Astrocyte of the cerebellum (primary cell): ENCODE data around the gene GRK2.

Experiments
- DNase-seq: peaks from one replicate; pipeline ENCODE4 v3.0.0-alpha.2; 2011; ENCODE audit warnings: low read depth
- H3K4me3 ChIP-seq: 2 replicates; pipeline ENCODE4 v1.5.1; 2011; ENCODE audit warnings: mild to moderate bottlenecking, low read depth, low read length, moderate library complexity
- in situ Hi-C: cut with HindIII; loops from 2 replicates; pipeline ENCODE4 v1.10.0; 2017; ENCODE audit warnings: low sequenced_read_pairs
- TF ChIP-seq, protein P1 (sequence below): IDR thresholded peaks from 2 replicates; pipeline ENCODE4 v1.5.1; 2012; ENCODE audit warnings: low read length, low read depth, moderate library complexity, mild to moderate bottlenecking; ENCODE audit errors: missing control alignments

The GRK2 gene

DNA sequence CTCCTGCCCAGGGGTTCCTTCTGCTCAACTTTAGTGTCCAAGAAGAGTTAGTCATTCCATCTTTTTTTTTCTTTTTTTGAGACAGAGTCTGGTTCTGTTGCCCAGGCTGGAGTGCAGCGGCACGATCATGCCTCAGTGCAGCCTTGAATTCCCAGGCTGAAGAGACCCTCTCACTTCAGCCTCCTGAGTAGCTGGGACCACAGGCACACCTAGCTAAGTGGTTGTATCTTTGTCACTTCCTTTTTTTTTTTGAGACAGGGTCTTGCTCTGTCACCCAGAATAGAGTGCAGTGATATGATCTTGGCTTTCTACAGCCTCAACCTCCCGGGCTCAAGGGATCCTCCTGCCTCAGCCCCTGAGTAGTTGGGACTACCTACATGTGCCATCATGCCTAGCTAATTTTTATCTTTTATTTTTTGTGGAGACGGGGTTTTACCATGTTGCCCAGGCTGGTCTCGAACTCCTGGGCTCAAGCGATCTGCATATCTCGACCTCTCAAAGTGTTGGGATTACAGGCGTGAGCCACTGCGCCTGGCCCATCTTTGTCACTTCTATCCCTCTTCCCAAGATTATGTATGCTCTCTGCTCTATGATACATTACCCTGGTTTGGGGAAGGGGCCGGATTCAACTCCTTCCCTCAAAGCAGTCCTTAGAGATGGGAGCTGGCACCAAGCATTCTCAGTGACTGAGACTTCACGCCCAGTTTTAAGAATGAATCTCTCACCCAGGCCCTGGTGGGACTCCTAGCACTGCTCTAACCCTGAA is 47.0 kb downstream of the GRK2 start:
- TF ChIP-seq, protein P1, sequence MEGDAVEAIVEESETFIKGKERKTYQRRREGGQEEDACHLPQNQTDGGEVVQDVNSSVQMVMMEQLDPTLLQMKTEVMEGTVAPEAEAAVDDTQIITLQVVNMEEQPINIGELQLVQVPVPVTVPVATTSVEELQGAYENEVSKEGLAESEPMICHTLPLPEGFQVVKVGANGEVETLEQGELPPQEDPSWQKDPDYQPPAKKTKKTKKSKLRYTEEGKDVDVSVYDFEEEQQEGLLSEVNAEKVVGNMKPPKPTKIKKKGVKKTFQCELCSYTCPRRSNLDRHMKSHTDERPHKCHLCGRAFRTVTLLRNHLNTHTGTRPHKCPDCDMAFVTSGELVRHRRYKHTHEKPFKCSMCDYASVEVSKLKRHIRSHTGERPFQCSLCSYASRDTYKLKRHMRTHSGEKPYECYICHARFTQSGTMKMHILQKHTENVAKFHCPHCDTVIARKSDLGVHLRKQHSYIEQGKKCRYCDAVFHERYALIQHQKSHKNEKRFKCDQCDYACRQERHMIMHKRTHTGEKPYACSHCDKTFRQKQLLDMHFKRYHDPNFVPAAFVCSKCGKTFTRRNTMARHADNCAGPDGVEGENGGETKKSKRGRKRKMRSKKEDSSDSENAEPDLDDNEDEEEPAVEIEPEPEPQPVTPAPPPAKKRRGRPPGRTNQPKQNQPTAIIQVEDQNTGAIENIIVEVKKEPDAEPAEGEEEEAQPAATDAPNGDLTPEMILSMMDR, result no peak
- no peak for DNase-seq
- no peak overlapping the region for H3K4me3 ChIP-seq
- in situ Hi-C loops, result loop anchor here (10.0 kb wide), 1 partner anchor 59 kb away; no protein-coding TSS in a partner anchor

DNA sequence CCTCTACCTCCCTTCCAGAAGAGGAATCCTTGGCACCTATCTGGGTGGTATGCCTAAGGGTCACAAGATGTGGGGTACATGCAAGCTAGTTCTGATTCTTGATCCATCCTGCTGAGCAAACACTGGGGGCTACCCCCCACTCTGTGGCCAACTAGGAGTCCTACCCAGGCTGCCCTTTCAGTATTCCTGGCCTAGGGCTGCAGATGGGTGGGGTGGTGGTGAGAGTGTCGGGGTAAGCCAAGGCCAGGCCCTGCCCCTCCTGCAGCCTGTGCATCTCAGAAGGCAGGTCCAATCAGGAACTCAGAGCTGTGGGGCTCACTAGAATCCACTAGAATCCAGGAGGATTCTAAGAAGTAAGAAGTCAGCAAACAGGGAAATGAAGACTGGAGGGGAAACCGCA is 47.9 kb downstream of the GRK2 start:
- in situ Hi-C loops, result loop anchor here (10.0 kb wide), 1 partner anchor 59 kb away; no protein-coding TSS in a partner anchor
- TF ChIP-seq, protein P1, result no peak
- no peak overlapping the region for H3K4me3 ChIP-seq
- no peak for DNase-seq

DNA sequence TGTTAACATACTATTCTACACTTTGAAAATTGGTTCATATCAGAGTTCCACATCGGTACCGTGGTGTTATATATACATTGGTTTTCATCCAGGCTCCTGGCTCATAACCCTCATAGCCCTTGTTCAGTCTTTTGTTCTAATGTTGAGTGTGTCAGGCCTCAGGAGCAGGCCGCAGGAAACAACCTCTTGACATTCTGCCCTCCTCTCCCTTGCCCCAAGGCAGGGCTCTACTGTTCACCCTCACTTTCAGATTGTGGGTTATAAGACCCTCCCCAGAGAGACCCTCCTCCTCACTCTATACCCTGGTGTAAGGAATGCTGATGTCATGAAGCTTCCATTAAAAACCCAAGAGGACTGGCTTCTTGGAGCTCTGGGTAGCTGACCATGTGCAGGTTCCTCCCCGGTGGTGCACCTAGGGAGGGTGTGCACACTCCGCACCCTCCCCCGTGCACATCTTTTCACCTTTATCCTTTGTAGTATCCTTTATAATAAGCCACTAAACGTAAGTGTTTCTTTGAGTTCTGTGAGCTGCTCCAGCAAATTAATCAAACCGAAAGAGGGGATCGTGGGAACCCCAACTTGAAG is 49.1 kb downstream of the GRK2 start:
- TF ChIP-seq, protein P1, result no peak
- H3K4me3 ChIP-seq, result no peak overlapping the region
- no peak for DNase-seq
- in situ Hi-C loops, result loop anchor here (10.0 kb wide), 1 partner anchor 61 kb away; no protein-coding TSS in a partner anchor

DNA sequence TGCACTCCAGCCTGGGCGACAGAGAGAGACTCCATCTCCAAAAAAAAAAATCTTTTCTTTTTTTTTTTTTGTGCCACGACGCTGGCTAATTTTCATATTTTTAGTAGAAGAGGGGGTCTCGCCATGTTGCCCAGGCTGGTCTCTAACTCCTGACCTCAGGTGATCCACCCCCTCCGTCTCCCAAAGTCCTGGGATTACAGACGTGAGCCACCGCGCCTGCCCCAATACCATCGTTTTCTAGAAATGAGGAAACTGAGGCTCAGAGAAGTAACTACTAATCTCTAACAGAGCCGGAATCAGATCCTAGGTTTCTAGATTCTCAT is 50.6 kb downstream of the GRK2 start:
- TF ChIP-seq, protein P1, result no peak
- in situ Hi-C loops, result loop anchor here (10.0 kb wide), 1 partner anchor 62 kb away; no protein-coding TSS in a partner anchor
- peak overlapping the region; percentile 75 for H3K4me3 ChIP-seq
- no peak for DNase-seq

DNA sequence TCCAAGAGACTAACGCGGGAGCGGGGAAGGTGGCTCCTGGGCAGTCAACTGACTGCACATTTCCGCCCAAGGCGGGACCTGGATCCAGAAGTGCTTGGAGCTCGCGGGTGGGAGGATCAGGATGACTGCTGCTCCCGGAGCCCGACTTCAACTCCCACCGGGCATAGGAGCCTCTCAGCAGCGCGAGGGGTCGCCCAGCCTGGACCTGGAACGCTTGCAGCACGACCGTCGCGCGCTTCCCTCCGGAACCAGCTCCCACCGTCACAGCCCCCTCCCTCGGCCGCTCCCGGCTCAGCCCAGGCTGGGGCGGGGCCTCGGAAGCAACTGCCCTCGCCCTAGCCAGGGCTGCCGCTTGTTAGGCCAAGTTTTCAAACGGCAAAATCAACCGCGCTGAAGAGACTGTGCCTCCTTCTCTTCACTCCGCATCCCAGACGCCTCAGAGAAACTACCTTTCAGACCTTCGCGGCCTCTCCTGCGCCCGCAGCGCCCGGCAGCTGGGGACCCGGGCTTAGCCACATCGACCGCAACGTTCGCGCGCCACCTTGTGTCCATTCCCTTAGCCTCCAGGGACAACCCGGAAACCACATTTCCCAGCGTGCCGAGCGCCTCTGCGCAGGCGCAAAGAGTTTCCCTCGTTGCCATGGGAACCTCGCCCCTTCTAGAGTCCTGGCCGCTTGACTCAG is 51.1 kb downstream of the GRK2 start:
- in situ Hi-C loops, result loop anchor here (10.0 kb wide), 1 partner anchor 63 kb away; no protein-coding TSS in a partner anchor

More for the DNA sequence above, 51.1 kb downstream of the GRK2 start:
- TF ChIP-seq, protein P1, result peak; percentile 85
- DNase-seq, result peak; percentile 88
- H3K4me3 ChIP-seq, result peak overlapping the region; percentile 75
